Astrocyte of the spinal cord (primary cell): ENCODE data around the gene CD82.
A peak's percentile ranks its signal among the peaks of the same experiment; 100 is the strongest.
"Not testable (repeated sequence)": the region's sequence is repeated elsewhere in the genome, so short reads cannot be mapped to it uniquely, and the experiment has no call there.

Source experiments
- DNase-seq: peaks from one replicate; pipeline ENCODE4 v3.0.0; 2011; ENCODE audit warnings: low read depth, low spot score
- H3K4me3 ChIP-seq: 2 replicates; pipeline ENCODE4 v1.5.1; 2011; ENCODE audit warnings: low read depth, mild to moderate bottlenecking, low read length, moderate library complexity
- in situ Hi-C: cut with HindIII; loops from 2 replicates; pipeline ENCODE4 v1.10.0; 2017; ENCODE audit warnings: low sequenced_read_pairs
- TF ChIP-seq, protein P1 (sequence below): IDR thresholded peaks from 2 replicates; pipeline ENCODE4 v1.5.1; 2012; ENCODE audit warnings: low read depth, mild to moderate bottlenecking, low read length, inconsistent platforms

CD82 gene

GRCh38 chr11:44550123-44550522 lies 15.3 kb upstream of the CD82 start:
- no peak for DNase-seq
- in situ Hi-C loops: no loop called here
- H3K4me3 ChIP-seq: no peak overlapping the region
- TF ChIP-seq, protein P1, sequence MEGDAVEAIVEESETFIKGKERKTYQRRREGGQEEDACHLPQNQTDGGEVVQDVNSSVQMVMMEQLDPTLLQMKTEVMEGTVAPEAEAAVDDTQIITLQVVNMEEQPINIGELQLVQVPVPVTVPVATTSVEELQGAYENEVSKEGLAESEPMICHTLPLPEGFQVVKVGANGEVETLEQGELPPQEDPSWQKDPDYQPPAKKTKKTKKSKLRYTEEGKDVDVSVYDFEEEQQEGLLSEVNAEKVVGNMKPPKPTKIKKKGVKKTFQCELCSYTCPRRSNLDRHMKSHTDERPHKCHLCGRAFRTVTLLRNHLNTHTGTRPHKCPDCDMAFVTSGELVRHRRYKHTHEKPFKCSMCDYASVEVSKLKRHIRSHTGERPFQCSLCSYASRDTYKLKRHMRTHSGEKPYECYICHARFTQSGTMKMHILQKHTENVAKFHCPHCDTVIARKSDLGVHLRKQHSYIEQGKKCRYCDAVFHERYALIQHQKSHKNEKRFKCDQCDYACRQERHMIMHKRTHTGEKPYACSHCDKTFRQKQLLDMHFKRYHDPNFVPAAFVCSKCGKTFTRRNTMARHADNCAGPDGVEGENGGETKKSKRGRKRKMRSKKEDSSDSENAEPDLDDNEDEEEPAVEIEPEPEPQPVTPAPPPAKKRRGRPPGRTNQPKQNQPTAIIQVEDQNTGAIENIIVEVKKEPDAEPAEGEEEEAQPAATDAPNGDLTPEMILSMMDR: no peak

DNA sequence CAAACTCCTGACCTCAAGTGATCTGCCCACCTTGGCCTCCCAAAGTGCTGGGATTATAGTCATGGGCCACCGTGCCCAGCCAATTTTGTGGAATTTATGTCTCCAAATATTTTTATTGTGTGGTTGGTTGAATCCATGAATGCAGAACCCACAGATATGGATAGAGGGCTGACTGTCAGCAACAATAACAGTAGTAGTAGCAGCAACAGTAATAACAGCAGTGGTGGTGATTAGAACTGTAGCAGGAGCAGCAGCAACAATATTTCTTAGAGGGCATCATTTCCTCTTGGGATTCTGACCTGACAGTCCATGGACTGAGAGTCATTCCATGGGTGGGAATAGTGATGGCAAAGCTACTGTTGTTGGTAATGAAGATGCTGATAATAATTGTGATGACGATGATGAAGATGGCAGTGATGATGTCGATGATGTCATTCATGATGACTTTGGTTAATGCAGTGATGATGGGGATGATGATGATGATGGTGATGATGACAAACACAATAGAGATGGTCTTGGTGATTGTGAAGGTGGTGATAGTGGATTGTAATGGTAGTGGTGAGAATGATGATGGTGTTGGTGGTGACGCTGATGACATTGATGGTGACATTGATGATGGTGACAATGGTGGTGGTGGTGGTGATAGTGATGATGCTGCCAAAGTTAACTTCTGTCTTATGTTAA lies 13.9 kb upstream of the CD82 start:
- TF ChIP-seq, protein P1: no peak
- no peak overlapping the region for H3K4me3 ChIP-seq
- no peak for DNase-seq
- in situ Hi-C loops: no loop called here

GRCh38 chr11:44555031-44555800 lies 10.2 kb upstream of the CD82 start:
- H3K4me3 ChIP-seq: no peak overlapping the region
- TF ChIP-seq, protein P1: no peak
- in situ Hi-C loops: no loop called here
- DNase-seq: no peak

DNA sequence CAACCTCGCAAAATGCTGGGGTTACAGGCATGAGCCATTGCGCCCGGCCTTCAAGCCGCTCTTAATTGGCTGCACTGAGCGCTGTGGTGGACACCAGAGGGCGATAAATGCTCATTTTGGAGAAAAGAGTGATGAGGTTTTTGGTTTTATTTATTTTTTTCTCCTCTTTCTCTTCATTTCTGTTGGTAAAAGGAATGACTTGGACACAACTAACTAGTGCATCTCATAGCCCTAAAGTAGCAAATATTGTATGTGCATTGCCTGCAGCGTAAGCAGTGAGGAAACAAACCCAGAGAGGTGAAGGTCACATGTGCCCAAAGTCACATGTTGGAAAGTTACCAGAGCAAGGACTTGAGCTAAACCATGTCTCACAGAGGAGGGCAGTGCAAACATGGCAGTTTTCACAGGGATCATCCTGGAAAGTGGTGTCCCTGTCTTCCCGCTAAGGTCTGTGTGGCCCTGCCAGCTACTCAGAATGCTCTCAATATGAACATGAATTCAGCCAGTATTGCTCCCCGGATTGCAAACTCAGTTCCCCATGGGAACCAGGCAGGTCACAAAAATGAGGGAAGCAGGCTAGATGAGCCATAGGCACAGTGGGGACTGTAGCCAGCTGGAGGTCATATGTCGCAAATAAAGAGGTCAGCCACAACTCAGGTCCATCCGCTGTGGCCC lies 8.6 kb upstream of the CD82 start:
- TF ChIP-seq, protein P1: peak; percentile 82
- DNase-seq: peak; percentile 63
- in situ Hi-C loops: no loop called here
- no peak overlapping the region for H3K4me3 ChIP-seq

GRCh38 chr11:44557464-44557863 lies 8.0 kb upstream of the CD82 start:
- no peak overlapping the region for H3K4me3 ChIP-seq
- DNase-seq: no peak
- in situ Hi-C loops: no loop called here
- TF ChIP-seq, protein P1: no peak

- no peak overlapping the region for H3K4me3 ChIP-seq
- TF ChIP-seq, protein P1: no peak
These were observed 6.1 kb upstream of the CD82 start for GRCh38 chr11:44559207-44559939.

GRCh38 chr11:44559940-44560300 lies 5.5 kb upstream of the CD82 start:
- H3K4me3 ChIP-seq, in situ Hi-C loops, DNase-seq: not testable (repeated sequence)

More at GRCh38 chr11:44559207-44559939, 6.1 kb upstream of the CD82 start:
- in situ Hi-C loops: no loop called here
- no peak for DNase-seq
